Pons (tissue), 1 donor: ENCODE results near the gene C2CD3.
A peak's percentile ranks its signal among the peaks of the same experiment; 100 is the strongest.
"Not testable (repeated sequence)": the region's sequence is repeated elsewhere in the genome, so short reads cannot be mapped to it uniquely, and the experiment has no call there.

Source experiments
- DNase-seq: peaks from one replicate; pipeline ENCODE4 v3.0.0-alpha.2; 2016; ENCODE audit warnings: low spot score

The C2CD3 gene

GRCh38 chr11:74063628-74064027 lies 107.2 kb downstream of the C2CD3 start:
- DNase-seq: not testable (repeated sequence)

GRCh38 chr11:74061599-74061998 lies 109.2 kb downstream of the C2CD3 start:
- not testable (repeated sequence) for DNase-seq

- no peak for DNase-seq
Measured at GRCh38 chr11:74057249-74058151, 113.3 kb downstream of the C2CD3 start.

- DNase-seq: no peak
Measured at GRCh38 chr11:74055938-74056337, 114.9 kb downstream of the C2CD3 start.

GRCh38 chr11:74050465-74050864 lies 120.3 kb downstream of the C2CD3 start:
- no peak for DNase-seq

- DNase-seq: no peak
Measured at GRCh38 chr11:74048993-74049392, 121.8 kb downstream of the C2CD3 start.

GRCh38 chr11:74044538-74044937 lies 126.3 kb downstream of the C2CD3 start:
- DNase-seq: no peak

GRCh38 chr11:74043450-74043849 lies 127.4 kb downstream of the C2CD3 start:
- no peak for DNase-seq

GRCh38 chr11:74037309-74037708 lies 133.5 kb downstream of the C2CD3 start:
- no peak for DNase-seq

GRCh38 chr11:74035264-74035663 lies 135.5 kb downstream of the C2CD3 start:
- no peak for DNase-seq

GRCh38 chr11:74033046-74033445 lies 137.8 kb downstream of the C2CD3 start:
- no peak for DNase-seq

- DNase-seq: no peak
Measured at GRCh38 chr11:74030723-74031676, 139.8 kb downstream of the C2CD3 start.

GRCh38 chr11:74025467-74026166 lies 145.2 kb downstream of the C2CD3 start:
- peak; percentile 11 for DNase-seq

- DNase-seq: no peak
Measured at GRCh38 chr11:74024261-74025029, 146.4 kb downstream of the C2CD3 start.

- DNase-seq: peak; percentile 47
Measured at GRCh38 chr11:74023276-74023675, 147.5 kb downstream of the C2CD3 start.

- DNase-seq: peak; percentile 54
Measured at GRCh38 chr11:74022546-74022945, 148.3 kb downstream of the C2CD3 start.

- no peak for DNase-seq
Measured at GRCh38 chr11:74021998-74022397, 148.8 kb downstream of the C2CD3 start.

GRCh38 chr11:74020539-74020938 lies 150.3 kb downstream of the C2CD3 start:
- peak; percentile 64 for DNase-seq

- DNase-seq: no peak
Measured at GRCh38 chr11:74019860-74020259, 150.9 kb downstream of the C2CD3 start.

- DNase-seq: no peak
Measured at GRCh38 chr11:74019104-74019738, 151.6 kb downstream of the C2CD3 start.
